Caco-2 (cell line): ENCODE measurements around the gene C19orf73. TPM values are rescaled to one million over a fixed set of nuclear protein-coding genes. Genes with fewer than 3 reads are reported as not detected.

ENCODE experiments used
- BruUV-seq: library from RNA; stranded (reverse); fragments of 400-500 nt; replicated peaks from 2 replicates; lab custom pipeline; 2021; lab: Mats Ljungman, UMichigan
- CTCF ChIA-PET: fragments of 300-600 bp; sonication (Branson Sonifier 250); formaldehyde crosslinking; loops from one replicate; lab custom pipeline; 2022; ENCODE audit warnings: antibody characterized with exemption; lab: Charles Lee
- POLR2A ChIA-PET: fragments of 300-600 bp; sonication (Branson Sonifier 250); formaldehyde crosslinking; loops from one replicate; lab custom pipeline; 2022; ENCODE audit warnings: antibody characterized with exemption; lab: Charles Lee
- DNase-seq, 2 experiments: peaks; one replicate each; pipeline versions ENCODE4 v3.0.0 to v3.0.0-alpha.2; 2020 to 2022
- H3K27me3 ChIP-seq: replicated peaks from 2 replicates; pipeline ENCODE4 v1.6.0; 2011; ENCODE audit warnings: low read length; ENCODE audit not compliant: control insufficient read depth, insufficient read depth
- H3K36me3 ChIP-seq: 2 replicates; pipeline ENCODE4 v1.5.1; 2011; ENCODE audit warnings: low read length; ENCODE audit not compliant: control insufficient read depth, insufficient read depth
- H3K4me1 ChIP-seq: fragments of 250-450 bp; sonication (Bioruptor Pico); 2 replicates; pipeline ENCODE4 v1.5.1; 2020; ENCODE audit warnings: mild to moderate bottlenecking
- H3K4me3 ChIP-seq: 2 replicates; pipeline ENCODE4 v1.5.1; 2011; ENCODE audit warnings: low read depth, mild to moderate bottlenecking, control low read depth, low read length
- H3K9me3 ChIP-seq: fragments of 250-450 bp; sonication (Bioruptor Pico); 2 replicates; pipeline ENCODE4 v1.5.1; 2020; ENCODE audit warnings: mild to moderate bottlenecking, moderate library complexity
- H3K27ac Mint-ChIP-seq: one replicate; pipeline ENCODE4 v1.8.0; 2022; ENCODE audit warnings: mixed read lengths; ENCODE audit not compliant: unreplicated experiment
- H3K27me3 Mint-ChIP-seq: one replicate; pipeline ENCODE4 v1.8.0; 2022; ENCODE audit warnings: mixed read lengths; ENCODE audit not compliant: insufficient read depth, unreplicated experiment
- H3K36me3 Mint-ChIP-seq: one replicate; pipeline ENCODE4 v1.8.0; 2022; ENCODE audit warnings: mild to moderate bottlenecking, mixed read lengths; ENCODE audit not compliant: insufficient read depth, unreplicated experiment
- H3K4me1 Mint-ChIP-seq: one replicate; pipeline ENCODE4 v1.8.0; 2022; ENCODE audit warnings: low read depth, mixed read lengths; ENCODE audit not compliant: unreplicated experiment
- H3K4me3 Mint-ChIP-seq: one replicate; pipeline ENCODE4 v1.8.0; 2022; ENCODE audit warnings: mild to moderate bottlenecking, moderate library complexity, mixed read lengths; ENCODE audit not compliant: unreplicated experiment
- H3K9me3 Mint-ChIP-seq: one replicate; pipeline ENCODE4 v1.8.0; 2022; ENCODE audit warnings: mixed read lengths; ENCODE audit not compliant: unreplicated experiment
- CTCF ChIP-seq, 2 experiments: fragments of 200-600 bp in 1 of 2; IDR thresholded peaks; 1 replicate in 1 of 2; 2 replicates in 1 of 2; pipeline versions ENCODE4 v1.5.1 to v1.8.0; 2011 to 2022; ENCODE audit warnings: antibody characterized with exemption in 1 of 2, control low read depth in 1 of 2, inconsistent platforms in 1 of 2, low read depth in 1 of 2, low read length in 1 of 2, mild to moderate bottlenecking in 1 of 2, moderate library complexity in 1 of 2; ENCODE audit not compliant: insufficient read depth in 1 of 2, severe bottlenecking in 1 of 2, unreplicated experiment in 1 of 2
- intact Hi-C: fragments of 100-400 bp; cut with micrococcal nuclease; formaldehyde crosslinking; loops from one replicate; pipeline ENCODE4 v1.10.0; 2022; ENCODE audit not compliant: unreplicated experiment
- total RNA-seq: library from RNA; stranded (reverse); gene quantifications from 2 replicates; pipeline ENCODE4 v1.2.3, GENCODE V29; 2022

C19orf73 gene
- total RNA-seq, 1 experiment from 2014 or later = 1.7 TPM

GRCh38 chr19:49117677-49118564, 1.0 kb downstream of the C19orf73 start:
- H3K9me3 ChIP-seq = no peaks in the 10 kb centered on the region
- CTCF ChIA-PET = interaction anchor here (0.6 to 1.3 kb wide), 4 partner anchors 20 to 146 kb away, joined by 3 to 6 read pairs (median 4); no protein-coding TSS in a partner anchor
- TF ChIP-seq CTCF (IDR thresholded peaks at IDR 0.05; ENCODE audit: insufficient read depth in 1 of 2, low read depth in 1 of 2, low read length in 1 of 2, severe bottlenecking in 1 of 2, unreplicated experiment in 1 of 2) = no peak
- POLR2A ChIA-PET = no interaction called here
- intact Hi-C loops = loop anchor here (2.0 to 5.0 kb wide), 2 partner anchors 31 to 79 kb away; no protein-coding TSS in a partner anchor
- H3K4me1 ChIP-seq = peaks cover 18% of the 10 kb centered on the region
- peak overlapping the region; percentile 94 for H3K4me3 Mint-ChIP-seq
- peaks cover 38% of the 10 kb centered on the region for H3K4me1 Mint-ChIP-seq
- H3K27ac Mint-ChIP-seq = peak overlapping the region; percentile 85
- H3K27me3 ChIP-seq = no peaks in the 10 kb centered on the region
- H3K36me3 ChIP-seq = no peaks in the 10 kb centered on the region
- BruUV-seq = no TSS peak
- H3K27me3 Mint-ChIP-seq = peaks cover 4% of the 10 kb centered on the region
- H3K9me3 Mint-ChIP-seq = no peaks in the 10 kb centered on the region
- DNase-seq = no peak
- H3K4me3 ChIP-seq = peak overlapping the region; percentile 88
- peaks cover 24% of the 10 kb centered on the region for H3K36me3 Mint-ChIP-seq

- no peak for DNase-seq
- peaks cover 4% of the 10 kb centered on the region for H3K27me3 Mint-ChIP-seq
- peaks cover 24% of the 10 kb centered on the region for H3K36me3 Mint-ChIP-seq
- no peaks in the 10 kb centered on the region for H3K27me3 ChIP-seq
- no peaks in the 10 kb centered on the region for H3K36me3 ChIP-seq
- no peak for TF ChIP-seq CTCF (IDR thresholded peaks at IDR 0.05; ENCODE audit: insufficient read depth in 1 of 2, low read depth in 1 of 2, low read length in 1 of 2, severe bottlenecking in 1 of 2, unreplicated experiment in 1 of 2)
- POLR2A ChIA-PET = no interaction called here
- H3K9me3 ChIP-seq = no peaks in the 10 kb centered on the region
- no peak overlapping the region for H3K4me3 ChIP-seq
- CTCF ChIA-PET = interaction anchor here (0.7 kb wide), 1 partner anchor 524 kb away, joined by 4 read pairs; the partner anchor contains the start of gene RRAS
- peak overlapping the region; percentile 94 for H3K4me3 Mint-ChIP-seq
- peaks cover 18% of the 10 kb centered on the region for H3K4me1 ChIP-seq
- H3K9me3 Mint-ChIP-seq = no peaks in the 10 kb centered on the region
- intact Hi-C loops = loop anchor here (5.0 kb wide), 1 partner anchor 81 kb away; no protein-coding TSS in a partner anchor
- H3K4me1 Mint-ChIP-seq = peaks cover 38% of the 10 kb centered on the region
- BruUV-seq = no TSS peak
- H3K27ac Mint-ChIP-seq = no peak overlapping the region
Measured at GRCh38 chr19:49116544-49116943, 2.4 kb downstream of the C19orf73 start.

- TF ChIP-seq CTCF (IDR thresholded peaks at IDR 0.05; ENCODE audit: insufficient read depth in 1 of 2, low read depth in 1 of 2, low read length in 1 of 2, severe bottlenecking in 1 of 2, unreplicated experiment in 1 of 2) = no peak
- Histone ChIP-seq H3K9me3 (no peaks in the 10 kb centered on the region), H3K27me3 (no peaks in the 10 kb centered on the region), H3K36me3 (no peaks in the 10 kb centered on the region), H3K4me3 (peak overlapping the region; percentile 92), H3K4me1 (peaks cover 18% of the 10 kb centered on the region)
- Mint-ChIP-seq H3K4me1 (peaks cover 32% of the 10 kb centered on the region), H3K27ac (no peak overlapping the region), H3K4me3 (peak overlapping the region; percentile 95), H3K36me3 (peaks cover 24% of the 10 kb centered on the region), H3K9me3 (no peaks in the 10 kb centered on the region), H3K27me3 (no peaks in the 10 kb centered on the region)
- ChIA-PET CTCF (interaction anchor here (0.6 to 3.0 kb wide), 13 partner anchors 8 to 1678 kb away, joined by 3 to 54 read pairs (median 5); partner anchors contain the start of gene BAX), POLR2A (interaction anchor here (0.5 to 1.9 kb wide), 8 partner anchors 11 to 338 kb away, joined by 3 to 13 read pairs (median 3); partner anchors contain the start of genes ALDH16A1 and RUVBL2)
- BruUV-seq = no TSS peak
- intact Hi-C loops = loop anchor here (5.0 kb wide), 1 partner anchor 83 kb away; no protein-coding TSS in a partner anchor
- peak; percentile 61 to 65 for DNase-seq
Measured at GRCh38 chr19:49114630-49115363, 4.1 kb downstream of the C19orf73 start.
